HG03558 (cell line): ENCODE measurements around the gene TMCO4.
"Not testable (repeated sequence)": the region's sequence is repeated elsewhere in the genome, so short reads cannot be mapped to it uniquely, and the experiment has no call there.

Source experiments
- ATAC-seq: cut with Tn5 transposase; IDR thresholded peaks from one replicate; pipeline ENCODE4 v1.9.1; 2021; ENCODE audit warnings: moderate number of reproducible peaks; ENCODE audit not compliant: unreplicated experiment; ENCODE audit errors: extremely low read depth

The TMCO4 gene

DNA sequence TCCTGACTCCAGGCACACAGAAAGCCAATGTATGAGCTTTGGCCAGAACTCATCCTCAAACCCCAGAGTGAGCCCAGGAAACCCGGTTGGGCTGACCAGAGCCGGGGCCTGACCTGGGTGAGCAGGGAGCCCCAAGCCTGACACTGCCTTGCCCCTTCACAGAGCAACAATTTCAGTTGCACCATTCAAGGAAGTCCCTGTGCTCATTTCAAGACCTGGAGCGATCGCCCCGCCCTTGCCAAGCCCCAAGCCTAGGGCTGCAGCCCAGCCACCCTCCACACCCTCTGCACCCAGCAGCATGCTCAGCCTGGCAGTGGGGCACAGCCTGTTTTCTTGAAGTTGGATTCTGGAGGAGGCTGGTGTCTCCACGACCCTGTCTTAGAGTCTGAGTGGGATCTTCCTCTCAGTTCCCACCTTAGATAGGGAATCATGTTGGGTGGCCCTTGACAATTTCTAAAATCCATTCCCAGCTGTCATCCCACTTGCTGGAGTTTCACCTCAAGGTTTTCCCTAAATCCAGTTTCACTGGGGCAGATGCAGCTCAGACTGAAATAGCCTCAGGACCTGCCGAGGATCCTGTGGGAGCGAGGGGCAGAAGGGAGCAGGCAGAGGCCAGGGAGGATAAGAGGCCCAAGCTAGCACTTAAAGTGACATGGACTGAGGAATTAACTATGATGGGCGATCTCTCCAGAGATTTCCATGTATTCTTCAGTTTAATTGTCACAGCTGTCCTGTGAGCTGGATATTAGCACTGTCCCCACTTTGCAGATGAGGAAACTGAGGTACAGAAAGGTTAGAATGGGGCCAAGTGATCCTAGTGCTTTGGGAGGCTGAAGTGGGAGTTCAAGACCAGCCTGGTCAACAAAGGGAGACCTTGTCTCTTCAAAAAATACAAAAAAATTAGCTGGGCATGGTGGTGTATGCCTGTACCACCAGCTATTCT lies 153.1 kb downstream of the TMCO4 start:
- ATAC-seq: no peak

- no peak for ATAC-seq
These were observed 154.1 kb downstream of the TMCO4 start for GRCh38 chr1:19645411-19646251.

GRCh38 chr1:19644681-19645410 lies 154.9 kb downstream of the TMCO4 start:
- no peak for ATAC-seq

GRCh38 chr1:19644395-19644680 lies 155.4 kb downstream of the TMCO4 start:
- no peak for ATAC-seq

GRCh38 chr1:19643602-19644394 lies 155.9 kb downstream of the TMCO4 start, which contains the start of gene NBL1:
TSS of gene NBL1 (plus strand) at chr1:19644311. CDS start at chr1:19655031, 10,720 bp downstream.
- no peak for ATAC-seq

DNA sequence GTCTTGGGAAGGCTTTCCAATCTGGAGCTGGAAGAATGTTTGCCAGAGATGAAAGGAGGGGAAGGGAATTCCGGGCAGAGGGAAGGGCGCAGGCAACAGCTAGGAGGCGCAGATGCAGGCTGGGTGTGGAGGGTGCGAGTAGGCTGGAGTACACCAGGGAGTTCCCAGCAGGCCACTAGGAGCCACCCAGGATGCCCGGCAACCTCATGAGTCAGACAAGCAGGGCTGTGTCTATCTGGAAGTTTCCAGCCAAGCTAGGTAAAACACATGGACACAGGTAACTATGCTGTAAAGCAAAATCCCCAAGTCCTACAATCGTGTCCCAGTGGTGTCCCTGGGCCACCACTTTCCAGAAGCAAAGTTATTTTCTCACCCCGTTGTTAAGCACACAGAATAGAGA lies 156.6 kb downstream of the TMCO4 start:
- ATAC-seq: no peak

DNA sequence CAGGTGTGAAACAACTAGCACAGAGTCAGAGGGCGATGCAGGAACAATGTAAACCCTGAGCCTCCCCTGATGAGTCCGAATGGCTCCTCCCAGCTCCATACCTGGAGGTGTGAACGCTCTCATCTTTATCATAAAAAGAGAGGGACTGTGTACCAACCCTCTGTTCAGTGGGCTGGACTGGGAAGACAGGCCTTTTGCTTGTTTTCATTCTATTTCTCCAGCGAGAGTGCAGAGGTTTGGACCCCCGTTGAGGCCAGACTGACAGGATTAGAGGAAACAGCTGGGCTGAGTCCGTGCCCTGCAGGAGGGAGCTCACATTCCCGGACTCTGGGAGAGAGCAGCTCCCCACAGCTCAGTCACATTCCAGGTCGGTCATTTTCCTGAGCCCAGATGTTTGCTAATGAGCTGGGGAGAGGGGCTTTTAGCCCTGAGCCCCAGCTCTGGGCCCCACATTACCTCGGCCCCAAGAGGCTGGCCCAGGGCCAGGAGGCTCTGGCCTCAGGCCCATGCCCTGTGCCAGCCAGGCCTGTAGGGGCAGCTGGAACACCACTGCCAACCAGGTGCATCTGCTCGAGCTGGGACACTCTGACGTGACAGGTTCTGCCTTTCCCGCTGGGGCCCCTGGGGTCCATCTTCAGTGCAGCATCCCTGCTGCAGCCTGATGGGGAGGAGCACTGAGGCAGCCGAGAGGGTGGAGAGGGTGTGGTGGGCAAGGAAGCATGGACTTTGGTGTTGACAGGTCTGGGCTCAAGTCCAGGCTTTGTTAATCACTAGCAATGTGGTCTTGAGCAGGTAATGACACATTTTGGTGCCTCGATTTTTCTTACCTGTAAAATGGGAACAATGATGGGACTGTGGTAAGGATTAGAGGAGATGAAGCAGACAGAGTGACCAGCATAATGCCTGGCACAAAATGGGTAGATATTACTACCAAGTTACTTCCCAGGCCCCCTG lies 159.1 kb downstream of the TMCO4 start:
- no peak for ATAC-seq

- no peak for ATAC-seq
These were observed 159.7 kb downstream of the TMCO4 start for GRCh38 chr1:19639999-19640362.

- not testable (repeated sequence) for ATAC-seq
These were observed 160.5 kb downstream of the TMCO4 start for GRCh38 chr1:19639228-19639627.

DNA sequence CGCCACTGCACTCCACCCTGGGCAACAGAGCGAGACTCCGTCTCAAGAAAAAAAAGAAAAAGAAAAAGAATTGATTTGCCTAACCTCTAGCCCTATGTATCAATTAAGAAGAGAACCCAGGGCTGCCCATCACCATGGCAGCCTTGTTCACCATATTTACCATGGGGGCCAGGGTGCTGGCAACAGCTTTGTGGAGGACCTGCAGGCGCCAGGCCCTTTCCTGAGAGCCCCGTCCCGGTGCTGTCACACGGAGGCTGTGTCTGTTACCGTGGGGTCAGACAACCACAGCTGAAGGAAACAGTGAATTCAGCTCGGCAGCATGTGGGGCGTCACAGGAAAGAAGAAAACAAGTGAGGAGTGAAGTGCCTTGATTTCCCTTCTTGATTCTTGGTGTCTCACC lies 162.1 kb downstream of the TMCO4 start:
- no peak for ATAC-seq

DNA sequence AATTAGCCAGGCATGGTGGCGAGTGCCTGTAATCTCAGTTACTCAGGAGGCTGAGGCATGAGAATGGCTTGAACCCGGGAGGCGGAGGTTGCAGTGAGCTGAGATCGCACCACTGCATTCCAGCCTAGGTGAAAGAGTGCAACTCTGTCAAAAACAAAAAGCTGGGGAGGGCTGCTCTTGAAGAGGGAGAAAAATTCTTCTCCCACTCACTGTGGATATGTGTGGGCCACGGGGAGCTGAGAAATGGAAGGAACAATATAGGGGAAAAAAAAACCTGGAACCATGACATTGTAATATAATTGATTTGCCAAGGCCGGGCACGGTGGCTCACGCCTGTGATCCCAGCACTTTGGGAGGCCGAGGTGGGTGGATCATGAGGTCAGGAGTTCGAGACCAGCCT lies 163.0 kb downstream of the TMCO4 start:
- ATAC-seq: not testable (repeated sequence)

GRCh38 chr1:19636065-19636464 lies 163.7 kb downstream of the TMCO4 start:
- no peak for ATAC-seq

- no peak for ATAC-seq
These were observed 164.1 kb downstream of the TMCO4 start for GRCh38 chr1:19635646-19636045.

- ATAC-seq: not testable (repeated sequence)
These were observed 164.7 kb downstream of the TMCO4 start for GRCh38 chr1:19635064-19635463.

DNA sequence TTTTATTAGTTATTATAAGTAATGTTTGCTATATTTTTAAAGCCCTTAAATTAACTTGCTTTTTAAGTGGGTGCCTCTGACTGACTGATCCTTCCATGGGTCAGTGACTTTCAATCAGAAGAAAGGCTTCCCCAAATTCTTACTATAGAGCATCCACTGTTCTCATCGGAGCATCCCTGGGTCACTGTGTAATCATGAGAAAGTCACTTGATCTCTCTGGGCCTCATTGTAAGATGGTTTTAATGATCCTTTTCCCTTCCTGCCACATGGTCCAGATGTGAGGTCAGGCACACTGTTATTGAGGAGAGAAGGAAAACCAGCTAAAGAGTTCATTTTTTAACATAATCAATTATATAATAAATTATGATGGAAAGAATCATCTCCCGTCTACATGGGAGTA lies 166.6 kb downstream of the TMCO4 start:
- ATAC-seq: no peak
